ENCODE results near the gene RIC8A. TPM values are rescaled to one million over a fixed set of nuclear protein-coding genes. Genes with fewer than 3 reads are reported as not detected.

Gene RIC8A
- total and polyA plus RNA-seq, 2 of the 13 experiments (the other 11 are each of a cell fraction or from before 2014, with no cell fraction given): 62.1 to 63.8 TPM

DNA sequence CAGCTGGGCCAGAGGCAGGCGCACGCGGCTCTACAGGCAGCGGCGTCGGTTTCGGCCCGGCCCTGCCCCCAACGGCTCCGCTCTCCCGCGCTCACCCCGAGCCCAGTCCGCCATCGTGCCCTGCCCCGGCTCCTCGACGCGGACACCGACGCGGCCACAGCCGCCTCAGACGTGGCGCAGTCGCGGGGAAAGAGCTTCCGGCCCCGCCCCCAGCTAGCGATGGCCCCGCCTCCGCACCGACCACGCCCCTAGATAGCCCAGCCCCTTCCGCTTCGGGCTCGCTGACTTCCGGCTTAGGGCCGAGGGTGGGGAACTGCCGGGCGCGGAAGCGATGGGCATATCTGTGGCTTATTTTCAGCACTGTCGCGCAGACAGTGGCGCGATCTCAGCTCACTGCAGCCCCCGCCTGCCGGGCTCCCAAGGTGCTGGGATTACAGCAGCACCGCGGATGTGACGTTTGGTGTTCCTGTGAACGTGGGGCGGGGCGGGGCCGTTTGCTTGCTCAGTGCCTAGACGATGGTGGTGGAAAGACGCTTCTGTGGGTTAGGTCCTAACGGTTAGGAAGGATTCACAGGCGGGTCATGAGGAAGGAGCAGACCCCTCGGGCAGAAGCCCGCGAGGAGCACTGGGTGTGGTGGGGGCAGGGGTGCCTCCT, at the start of gene RIC8A, which contains the start of gene BET1L (continued):
- TF ChIP-seq, protein P1, sequence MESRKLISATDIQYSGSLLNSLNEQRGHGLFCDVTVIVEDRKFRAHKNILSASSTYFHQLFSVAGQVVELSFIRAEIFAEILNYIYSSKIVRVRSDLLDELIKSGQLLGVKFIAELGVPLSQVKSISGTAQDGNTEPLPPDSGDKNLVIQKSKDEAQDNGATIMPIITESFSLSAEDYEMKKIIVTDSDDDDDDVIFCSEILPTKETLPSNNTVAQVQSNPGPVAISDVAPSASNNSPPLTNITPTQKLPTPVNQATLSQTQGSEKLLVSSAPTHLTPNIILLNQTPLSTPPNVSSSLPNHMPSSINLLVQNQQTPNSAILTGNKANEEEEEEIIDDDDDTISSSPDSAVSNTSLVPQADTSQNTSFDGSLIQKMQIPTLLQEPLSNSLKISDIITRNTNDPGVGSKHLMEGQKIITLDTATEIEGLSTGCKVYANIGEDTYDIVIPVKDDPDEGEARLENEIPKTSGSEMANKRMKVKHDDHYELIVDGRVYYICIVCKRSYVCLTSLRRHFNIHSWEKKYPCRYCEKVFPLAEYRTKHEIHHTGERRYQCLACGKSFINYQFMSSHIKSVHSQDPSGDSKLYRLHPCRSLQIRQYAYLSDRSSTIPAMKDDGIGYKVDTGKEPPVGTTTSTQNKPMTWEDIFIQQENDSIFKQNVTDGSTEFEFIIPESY (CRISPR knock-in tag; IDR thresholded peaks at IDR 0.05): no peak
- TF ChIP-seq SMYD3 (CRISPR knock-in tag; IDR thresholded peaks at IDR 0.05) (no peak), NR2F1 (CRISPR knock-in tag; IDR thresholded peaks at IDR 0.05) (no peak), ETV5 (CRISPR knock-in tag; IDR thresholded peaks at IDR 0.05; ENCODE audit: borderline replicate concordance) (peak; percentile 91), ATF1 (CRISPR knock-in tag; IDR thresholded peaks at IDR 0.05) (peak; percentile 41; the same call in 1 of the 2 replicates), ZNF382 (CRISPR knock-in tag; IDR thresholded peaks at IDR 0.05; ENCODE audit: borderline replicate concordance) (no peak), ZNF296 (CRISPR knock-in tag; conservative IDR thresholded peaks at IDR 0.05) (0 out of 2 replicates have a peak, but pooled peaks have one; percentile 87), KAT7 (CRISPR knock-in tag; IDR thresholded peaks at IDR 0.05; ENCODE audit: borderline replicate concordance) (no peak), ZNF326 (CRISPR knock-in tag; IDR thresholded peaks at IDR 0.05; ENCODE audit: borderline replicate concordance) (no peak), ZNF556 (CRISPR knock-in tag; IDR thresholded peaks at IDR 0.05; ENCODE audit: borderline replicate concordance) (peak; percentile 50; the same call in 1 of the 2 replicates), FOXA1 (IDR thresholded peaks at IDR 0.05) (no peak), FOXA1 (CRISPR knock-in tag; IDR thresholded peaks at IDR 0.05) (peak; percentile 3; the same call in 1 of the 2 replicates), TCF7 (IDR thresholded peaks at IDR 0.05; ENCODE audit: low read depth) (no peak)
- TF ChIP-seq, protein P2, sequence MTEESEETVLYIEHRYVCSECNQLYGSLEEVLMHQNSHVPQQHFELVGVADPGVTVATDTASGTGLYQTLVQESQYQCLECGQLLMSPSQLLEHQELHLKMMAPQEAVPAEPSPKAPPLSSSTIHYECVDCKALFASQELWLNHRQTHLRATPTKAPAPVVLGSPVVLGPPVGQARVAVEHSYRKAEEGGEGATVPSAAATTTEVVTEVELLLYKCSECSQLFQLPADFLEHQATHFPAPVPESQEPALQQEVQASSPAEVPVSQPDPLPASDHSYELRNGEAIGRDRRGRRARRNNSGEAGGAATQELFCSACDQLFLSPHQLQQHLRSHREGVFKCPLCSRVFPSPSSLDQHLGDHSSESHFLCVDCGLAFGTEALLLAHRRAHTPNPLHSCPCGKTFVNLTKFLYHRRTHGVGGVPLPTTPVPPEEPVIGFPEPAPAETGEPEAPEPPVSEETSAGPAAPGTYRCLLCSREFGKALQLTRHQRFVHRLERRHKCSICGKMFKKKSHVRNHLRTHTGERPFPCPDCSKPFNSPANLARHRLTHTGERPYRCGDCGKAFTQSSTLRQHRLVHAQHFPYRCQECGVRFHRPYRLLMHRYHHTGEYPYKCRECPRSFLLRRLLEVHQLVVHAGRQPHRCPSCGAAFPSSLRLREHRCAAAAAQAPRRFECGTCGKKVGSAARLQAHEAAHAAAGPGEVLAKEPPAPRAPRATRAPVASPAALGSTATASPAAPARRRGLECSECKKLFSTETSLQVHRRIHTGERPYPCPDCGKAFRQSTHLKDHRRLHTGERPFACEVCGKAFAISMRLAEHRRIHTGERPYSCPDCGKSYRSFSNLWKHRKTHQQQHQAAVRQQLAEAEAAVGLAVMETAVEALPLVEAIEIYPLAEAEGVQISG (CRISPR knock-in tag; IDR thresholded peaks at IDR 0.05): peak; percentile 89
- TF ChIP-seq, protein P3, sequence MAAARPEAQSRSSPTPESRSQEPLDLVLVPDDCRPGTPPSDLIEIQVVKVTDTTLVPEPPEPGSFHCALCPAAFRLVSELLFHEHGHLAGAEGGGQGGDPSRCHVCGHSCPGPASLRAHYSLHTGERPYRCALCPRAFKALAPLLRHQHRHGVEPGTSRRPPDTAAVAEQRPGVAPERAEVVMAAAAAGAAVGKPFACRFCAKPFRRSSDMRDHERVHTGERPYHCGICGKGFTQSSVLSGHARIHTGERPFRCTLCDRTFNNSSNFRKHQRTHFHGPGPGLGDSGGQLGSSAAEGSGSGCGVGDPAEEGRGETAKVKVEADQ (CRISPR knock-in tag; IDR thresholded peaks at IDR 0.05; ENCODE audit: borderline replicate concordance): peak; percentile 46; the same call in 1 of the 2 replicates
- TF ChIP-seq, protein P4, sequence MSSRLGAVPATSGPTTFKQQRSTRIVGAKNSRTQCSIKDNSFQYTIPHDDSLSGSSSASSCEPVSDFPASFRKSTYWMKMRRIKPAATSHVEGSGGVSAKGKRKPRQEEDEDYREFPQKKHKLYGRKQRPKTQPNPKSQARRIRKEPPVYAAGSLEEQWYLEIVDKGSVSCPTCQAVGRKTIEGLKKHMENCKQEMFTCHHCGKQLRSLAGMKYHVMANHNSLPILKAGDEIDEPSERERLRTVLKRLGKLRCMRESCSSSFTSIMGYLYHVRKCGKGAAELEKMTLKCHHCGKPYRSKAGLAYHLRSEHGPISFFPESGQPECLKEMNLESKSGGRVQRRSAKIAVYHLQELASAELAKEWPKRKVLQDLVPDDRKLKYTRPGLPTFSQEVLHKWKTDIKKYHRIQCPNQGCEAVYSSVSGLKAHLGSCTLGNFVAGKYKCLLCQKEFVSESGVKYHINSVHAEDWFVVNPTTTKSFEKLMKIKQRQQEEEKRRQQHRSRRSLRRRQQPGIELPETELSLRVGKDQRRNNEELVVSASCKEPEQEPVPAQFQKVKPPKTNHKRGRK (CRISPR knock-in tag; IDR thresholded peaks at IDR 0.05): no peak
- TF ChIP-seq, protein P5, sequence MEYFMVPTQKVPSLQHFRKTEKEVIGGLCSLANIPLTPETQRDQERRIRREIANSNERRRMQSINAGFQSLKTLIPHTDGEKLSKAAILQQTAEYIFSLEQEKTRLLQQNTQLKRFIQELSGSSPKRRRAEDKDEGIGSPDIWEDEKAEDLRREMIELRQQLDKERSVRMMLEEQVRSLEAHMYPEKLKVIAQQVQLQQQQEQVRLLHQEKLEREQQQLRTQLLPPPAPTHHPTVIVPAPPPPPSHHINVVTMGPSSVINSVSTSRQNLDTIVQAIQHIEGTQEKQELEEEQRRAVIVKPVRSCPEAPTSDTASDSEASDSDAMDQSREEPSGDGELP (IDR thresholded peaks at IDR 0.05; ENCODE audit: borderline replicate concordance, low read depth): no peak
- TF ChIP-seq, protein P6, sequence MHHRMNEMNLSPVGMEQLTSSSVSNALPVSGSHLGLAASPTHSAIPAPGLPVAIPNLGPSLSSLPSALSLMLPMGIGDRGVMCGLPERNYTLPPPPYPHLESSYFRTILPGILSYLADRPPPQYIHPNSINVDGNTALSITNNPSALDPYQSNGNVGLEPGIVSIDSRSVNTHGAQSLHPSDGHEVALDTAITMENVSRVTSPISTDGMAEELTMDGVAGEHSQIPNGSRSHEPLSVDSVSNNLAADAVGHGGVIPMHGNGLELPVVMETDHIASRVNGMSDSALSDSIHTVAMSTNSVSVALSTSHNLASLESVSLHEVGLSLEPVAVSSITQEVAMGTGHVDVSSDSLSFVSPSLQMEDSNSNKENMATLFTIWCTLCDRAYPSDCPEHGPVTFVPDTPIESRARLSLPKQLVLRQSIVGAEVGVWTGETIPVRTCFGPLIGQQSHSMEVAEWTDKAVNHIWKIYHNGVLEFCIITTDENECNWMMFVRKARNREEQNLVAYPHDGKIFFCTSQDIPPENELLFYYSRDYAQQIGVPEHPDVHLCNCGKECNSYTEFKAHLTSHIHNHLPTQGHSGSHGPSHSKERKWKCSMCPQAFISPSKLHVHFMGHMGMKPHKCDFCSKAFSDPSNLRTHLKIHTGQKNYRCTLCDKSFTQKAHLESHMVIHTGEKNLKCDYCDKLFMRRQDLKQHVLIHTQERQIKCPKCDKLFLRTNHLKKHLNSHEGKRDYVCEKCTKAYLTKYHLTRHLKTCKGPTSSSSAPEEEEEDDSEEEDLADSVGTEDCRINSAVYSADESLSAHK (CRISPR knock-in tag; IDR thresholded peaks at IDR 0.05; ENCODE audit: borderline replicate concordance): no peak
